B cell (primary cell): ENCODE results near the gene RFX4.

ENCODE experiments used
- EZH2 ChIP-seq: IDR thresholded peaks from 2 replicates; pipeline ENCODE4 v1.6.1; 2012; ENCODE audit warnings: borderline replicate concordance, low read depth, mild to moderate bottlenecking, moderate library complexity, low read length; ENCODE audit not compliant: insufficient read depth, poor library complexity, severe bottlenecking
- TF ChIP-seq, protein P1 (sequence below): fragments of 200-600 bp; IDR thresholded peaks from one replicate; pipeline ENCODE4 v1.8.0; 2022; ENCODE audit warnings: antibody characterized with exemption, mild to moderate bottlenecking

DNA sequence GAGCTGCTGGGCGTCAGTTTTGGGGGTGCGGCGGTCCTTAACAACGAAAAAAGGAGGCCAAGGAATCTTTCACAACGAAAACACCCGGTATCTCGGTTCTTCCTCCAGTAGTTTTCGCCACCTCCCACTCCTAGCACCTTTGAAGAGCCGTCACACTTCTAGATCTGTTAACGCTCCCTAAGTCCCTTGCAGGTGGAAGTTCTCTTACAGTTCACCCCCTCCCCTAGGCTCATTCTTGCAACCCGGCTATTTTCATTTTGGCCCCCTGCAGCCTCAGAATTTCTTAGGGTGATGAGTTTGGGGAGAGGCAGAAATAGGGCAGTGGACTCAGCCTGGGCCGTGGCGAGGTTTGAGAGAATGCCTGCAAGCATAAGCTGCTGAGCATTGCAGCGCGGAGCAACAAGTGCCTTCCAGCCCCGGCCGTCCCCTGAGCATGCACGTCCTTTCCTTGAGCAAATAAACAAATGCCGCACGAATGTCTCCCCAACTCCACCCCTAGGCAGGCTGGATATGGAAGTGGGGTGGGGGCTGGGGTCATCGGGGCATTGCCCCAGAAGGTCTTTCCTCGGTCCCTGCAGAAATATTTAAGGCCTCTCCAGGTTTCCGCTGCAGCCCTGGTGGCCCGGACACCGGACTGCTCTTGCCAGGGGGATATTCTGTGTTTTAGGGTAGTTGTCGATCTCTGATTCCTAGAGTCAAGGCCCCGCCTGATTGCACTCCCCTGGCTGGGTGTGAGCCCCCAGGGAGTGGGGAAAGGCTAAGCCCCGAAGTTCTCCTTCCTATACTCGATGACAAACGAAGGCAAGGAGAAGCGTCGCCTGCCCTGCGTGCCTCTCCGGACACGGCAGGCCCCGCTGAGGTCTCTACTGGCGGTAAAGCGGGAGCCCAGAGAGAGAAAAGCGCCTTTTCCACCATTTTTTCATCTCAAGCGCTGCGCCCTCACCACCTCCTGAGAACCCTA, 1.6 kb downstream of the RFX4 start:
- TF ChIP-seq, protein P1, sequence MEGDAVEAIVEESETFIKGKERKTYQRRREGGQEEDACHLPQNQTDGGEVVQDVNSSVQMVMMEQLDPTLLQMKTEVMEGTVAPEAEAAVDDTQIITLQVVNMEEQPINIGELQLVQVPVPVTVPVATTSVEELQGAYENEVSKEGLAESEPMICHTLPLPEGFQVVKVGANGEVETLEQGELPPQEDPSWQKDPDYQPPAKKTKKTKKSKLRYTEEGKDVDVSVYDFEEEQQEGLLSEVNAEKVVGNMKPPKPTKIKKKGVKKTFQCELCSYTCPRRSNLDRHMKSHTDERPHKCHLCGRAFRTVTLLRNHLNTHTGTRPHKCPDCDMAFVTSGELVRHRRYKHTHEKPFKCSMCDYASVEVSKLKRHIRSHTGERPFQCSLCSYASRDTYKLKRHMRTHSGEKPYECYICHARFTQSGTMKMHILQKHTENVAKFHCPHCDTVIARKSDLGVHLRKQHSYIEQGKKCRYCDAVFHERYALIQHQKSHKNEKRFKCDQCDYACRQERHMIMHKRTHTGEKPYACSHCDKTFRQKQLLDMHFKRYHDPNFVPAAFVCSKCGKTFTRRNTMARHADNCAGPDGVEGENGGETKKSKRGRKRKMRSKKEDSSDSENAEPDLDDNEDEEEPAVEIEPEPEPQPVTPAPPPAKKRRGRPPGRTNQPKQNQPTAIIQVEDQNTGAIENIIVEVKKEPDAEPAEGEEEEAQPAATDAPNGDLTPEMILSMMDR, result no peak
- TF ChIP-seq EZH2, result no peak
